PC-3 (cell line): ENCODE data around the gene PNMA8A.

Experiments used
- EZH2 ChIP-seq: fragments of 300-600 bp; sonication (generic); IDR thresholded peaks from one replicate; pipeline ENCODE4 v1.6.1; 2017; ENCODE audit warnings: antibody characterized with exemption, mild to moderate bottlenecking, low read length; ENCODE audit not compliant: unreplicated experiment
- EZH2phosphoT487 ChIP-seq: fragments of 300-600 bp; sonication (generic); IDR thresholded peaks from 2 replicates; pipeline ENCODE4 v1.6.1; 2018; ENCODE audit warnings: mild to moderate bottlenecking, antibody characterized with exemption, low read length, borderline replicate concordance
- TF ChIP-seq, protein P1 (sequence below): fragments of 300-600 bp; sonication (generic); conservative IDR thresholded peaks from 2 replicates; pipeline ENCODE4 v1.5.1; 2017; ENCODE audit warnings: antibody characterized with exemption, low read depth, mild to moderate bottlenecking, low read length

GRCh38 chr19:46503848-46504453, 32.6 kb upstream of the PNMA8A start:
- TF ChIP-seq, protein P1, sequence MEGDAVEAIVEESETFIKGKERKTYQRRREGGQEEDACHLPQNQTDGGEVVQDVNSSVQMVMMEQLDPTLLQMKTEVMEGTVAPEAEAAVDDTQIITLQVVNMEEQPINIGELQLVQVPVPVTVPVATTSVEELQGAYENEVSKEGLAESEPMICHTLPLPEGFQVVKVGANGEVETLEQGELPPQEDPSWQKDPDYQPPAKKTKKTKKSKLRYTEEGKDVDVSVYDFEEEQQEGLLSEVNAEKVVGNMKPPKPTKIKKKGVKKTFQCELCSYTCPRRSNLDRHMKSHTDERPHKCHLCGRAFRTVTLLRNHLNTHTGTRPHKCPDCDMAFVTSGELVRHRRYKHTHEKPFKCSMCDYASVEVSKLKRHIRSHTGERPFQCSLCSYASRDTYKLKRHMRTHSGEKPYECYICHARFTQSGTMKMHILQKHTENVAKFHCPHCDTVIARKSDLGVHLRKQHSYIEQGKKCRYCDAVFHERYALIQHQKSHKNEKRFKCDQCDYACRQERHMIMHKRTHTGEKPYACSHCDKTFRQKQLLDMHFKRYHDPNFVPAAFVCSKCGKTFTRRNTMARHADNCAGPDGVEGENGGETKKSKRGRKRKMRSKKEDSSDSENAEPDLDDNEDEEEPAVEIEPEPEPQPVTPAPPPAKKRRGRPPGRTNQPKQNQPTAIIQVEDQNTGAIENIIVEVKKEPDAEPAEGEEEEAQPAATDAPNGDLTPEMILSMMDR = no peak
- TF ChIP-seq EZH2phosphoT487 = no peak
- no peak for TF ChIP-seq EZH2
